A549 (cell line): ENCODE data around the gene JPT1.

ENCODE experiments used
- EP300 ChIP-seq, 2 experiments: fragments of >200 bp; sonication (Bioruptor Twin); formaldehyde crosslinking; IDR thresholded peaks; 2 replicates in 1 of 2; 3 replicates in 1 of 2; pipeline ENCODE4 v1.6.1; 2016 to 2017
- FOSB ChIP-seq: fragments of 250-450 bp; sonication (Bioruptor Pico); IDR thresholded peaks from 2 replicates; pipeline ENCODE4 v1.5.0; 2020; ENCODE audit warnings: mild to moderate bottlenecking, moderate library complexity
- FOSL2 ChIP-seq, 2 experiments: fragments of 450-650 bp in 1 of 2; fragments of >200 bp in 1 of 2; sonication (Bioruptor Twin) in 1 of 2; formaldehyde crosslinking; IDR thresholded peaks; 2 replicates each; pipeline versions ENCODE4 v1.5.0 to v1.6.1; 2016 to 2020; ENCODE audit warnings: mild to moderate bottlenecking in 1 of 2, moderate library complexity in 1 of 2
- MYC ChIP-seq: IDR thresholded peaks from 2 replicates; pipeline ENCODE4 v1.6.1; 2012; ENCODE audit warnings: mild to moderate bottlenecking, inconsistent platforms, low read length, improper control_type of control experiment, borderline replicate concordance
- RNF2 ChIP-seq: fragments of 200-600 bp; sonication (generic); IDR thresholded peaks from 2 replicates; pipeline ENCODE4 v1.6.1; 2016; ENCODE audit warnings: low read depth, mild to moderate bottlenecking, antibody characterized with exemption, moderate library complexity, borderline replicate concordance
- ZFP36 ChIP-seq: fragments of 450-650 bp; IDR thresholded peaks from 2 replicates; pipeline ENCODE4 v1.6.1; 2014; ENCODE audit warnings: borderline replicate concordance; ENCODE audit not compliant: partially characterized antibody
- ZNF302 ChIP-seq: fragments of 250-450 bp; sonication (Bioruptor Pico); IDR thresholded peaks from 2 replicates; pipeline ENCODE4 v1.9.0; 2021; ENCODE audit warnings: inconsistent platforms, mild to moderate bottlenecking, moderate library complexity
- TF ChIP-seq, protein P1 (sequence below): fragments of >200 bp; sonication (Bioruptor Twin); formaldehyde crosslinking; IDR thresholded peaks from 3 replicates; pipeline ENCODE4 v1.5.1; 2016
- TF ChIP-seq, protein P2 (sequence below): fragments of 200-600 bp; sonication (generic); IDR thresholded peaks from 2 replicates; pipeline ENCODE4 v1.6.1; 2016; ENCODE audit warnings: antibody characterized with exemption, mild to moderate bottlenecking, moderate library complexity
- TF ChIP-seq, protein P3 (sequence below): IDR thresholded peaks from 2 replicates; pipeline ENCODE4 v1.6.1; 2012
- TF ChIP-seq, protein P4 (sequence below): IDR thresholded peaks from 2 replicates; pipeline ENCODE4 v1.6.1; 2012; ENCODE audit warnings: low read depth, borderline replicate concordance

DNA sequence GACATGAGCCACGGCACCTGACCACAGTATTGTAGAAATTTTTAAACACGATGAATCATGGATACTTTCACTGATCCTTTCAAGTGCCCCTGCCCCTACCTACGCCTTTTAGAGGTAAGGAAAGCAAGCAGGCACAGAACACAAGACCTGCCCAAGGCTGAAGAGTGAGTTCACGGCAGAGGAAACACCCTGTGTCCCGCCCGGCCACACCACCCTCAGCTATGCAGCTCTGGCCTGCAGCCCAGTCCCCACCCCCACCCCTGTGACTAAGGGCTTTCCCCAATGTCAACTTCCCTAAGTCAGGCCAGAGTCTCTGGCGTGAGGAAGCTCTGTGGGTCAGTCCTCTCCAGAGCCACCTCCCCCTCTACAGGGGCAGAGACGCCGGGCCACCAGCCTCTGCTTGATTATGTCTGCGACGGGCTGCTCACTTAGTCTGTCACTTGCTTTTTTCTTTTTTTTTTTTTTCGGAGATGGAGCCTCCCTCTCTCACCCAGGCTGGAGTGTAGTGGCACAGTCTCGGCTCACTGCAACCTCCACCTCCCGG is 58.2 kb downstream of the JPT1 start:
- TF ChIP-seq, protein P1, sequence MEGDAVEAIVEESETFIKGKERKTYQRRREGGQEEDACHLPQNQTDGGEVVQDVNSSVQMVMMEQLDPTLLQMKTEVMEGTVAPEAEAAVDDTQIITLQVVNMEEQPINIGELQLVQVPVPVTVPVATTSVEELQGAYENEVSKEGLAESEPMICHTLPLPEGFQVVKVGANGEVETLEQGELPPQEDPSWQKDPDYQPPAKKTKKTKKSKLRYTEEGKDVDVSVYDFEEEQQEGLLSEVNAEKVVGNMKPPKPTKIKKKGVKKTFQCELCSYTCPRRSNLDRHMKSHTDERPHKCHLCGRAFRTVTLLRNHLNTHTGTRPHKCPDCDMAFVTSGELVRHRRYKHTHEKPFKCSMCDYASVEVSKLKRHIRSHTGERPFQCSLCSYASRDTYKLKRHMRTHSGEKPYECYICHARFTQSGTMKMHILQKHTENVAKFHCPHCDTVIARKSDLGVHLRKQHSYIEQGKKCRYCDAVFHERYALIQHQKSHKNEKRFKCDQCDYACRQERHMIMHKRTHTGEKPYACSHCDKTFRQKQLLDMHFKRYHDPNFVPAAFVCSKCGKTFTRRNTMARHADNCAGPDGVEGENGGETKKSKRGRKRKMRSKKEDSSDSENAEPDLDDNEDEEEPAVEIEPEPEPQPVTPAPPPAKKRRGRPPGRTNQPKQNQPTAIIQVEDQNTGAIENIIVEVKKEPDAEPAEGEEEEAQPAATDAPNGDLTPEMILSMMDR: no peak
- TF ChIP-seq EP300 (IDR thresholded peaks at IDR 0.05): peak in 1 of 2 experiments; percentile 79; a peak in 2 of 5 replicates
- TF ChIP-seq ZFP36: no peak
- TF ChIP-seq, protein P2, sequence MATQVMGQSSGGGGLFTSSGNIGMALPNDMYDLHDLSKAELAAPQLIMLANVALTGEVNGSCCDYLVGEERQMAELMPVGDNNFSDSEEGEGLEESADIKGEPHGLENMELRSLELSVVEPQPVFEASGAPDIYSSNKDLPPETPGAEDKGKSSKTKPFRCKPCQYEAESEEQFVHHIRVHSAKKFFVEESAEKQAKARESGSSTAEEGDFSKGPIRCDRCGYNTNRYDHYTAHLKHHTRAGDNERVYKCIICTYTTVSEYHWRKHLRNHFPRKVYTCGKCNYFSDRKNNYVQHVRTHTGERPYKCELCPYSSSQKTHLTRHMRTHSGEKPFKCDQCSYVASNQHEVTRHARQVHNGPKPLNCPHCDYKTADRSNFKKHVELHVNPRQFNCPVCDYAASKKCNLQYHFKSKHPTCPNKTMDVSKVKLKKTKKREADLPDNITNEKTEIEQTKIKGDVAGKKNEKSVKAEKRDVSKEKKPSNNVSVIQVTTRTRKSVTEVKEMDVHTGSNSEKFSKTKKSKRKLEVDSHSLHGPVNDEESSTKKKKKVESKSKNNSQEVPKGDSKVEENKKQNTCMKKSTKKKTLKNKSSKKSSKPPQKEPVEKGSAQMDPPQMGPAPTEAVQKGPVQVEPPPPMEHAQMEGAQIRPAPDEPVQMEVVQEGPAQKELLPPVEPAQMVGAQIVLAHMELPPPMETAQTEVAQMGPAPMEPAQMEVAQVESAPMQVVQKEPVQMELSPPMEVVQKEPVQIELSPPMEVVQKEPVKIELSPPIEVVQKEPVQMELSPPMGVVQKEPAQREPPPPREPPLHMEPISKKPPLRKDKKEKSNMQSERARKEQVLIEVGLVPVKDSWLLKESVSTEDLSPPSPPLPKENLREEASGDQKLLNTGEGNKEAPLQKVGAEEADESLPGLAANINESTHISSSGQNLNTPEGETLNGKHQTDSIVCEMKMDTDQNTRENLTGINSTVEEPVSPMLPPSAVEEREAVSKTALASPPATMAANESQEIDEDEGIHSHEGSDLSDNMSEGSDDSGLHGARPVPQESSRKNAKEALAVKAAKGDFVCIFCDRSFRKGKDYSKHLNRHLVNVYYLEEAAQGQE: no peak
- peak; percentile 54; the same call in 1 of the 2 replicates for TF ChIP-seq FOSL2 (IDR thresholded peaks at IDR 0.05)
- peak; percentile 91 for TF ChIP-seq FOSL2 (CRISPR knock-in tag; IDR thresholded peaks at IDR 0.05)
- TF ChIP-seq, protein P3, sequence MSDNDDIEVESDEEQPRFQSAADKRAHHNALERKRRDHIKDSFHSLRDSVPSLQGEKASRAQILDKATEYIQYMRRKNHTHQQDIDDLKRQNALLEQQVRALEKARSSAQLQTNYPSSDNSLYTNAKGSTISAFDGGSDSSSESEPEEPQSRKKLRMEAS: peak; percentile 94
- TF ChIP-seq RNF2: no peak
- no peak; the same call in 1 of the 2 replicates for TF ChIP-seq FOSB (CRISPR knock-in tag)
- TF ChIP-seq MYC: peak; percentile 43; the same call in 1 of the 2 replicates
- no peak for TF ChIP-seq ZNF302
- TF ChIP-seq, protein P4, sequence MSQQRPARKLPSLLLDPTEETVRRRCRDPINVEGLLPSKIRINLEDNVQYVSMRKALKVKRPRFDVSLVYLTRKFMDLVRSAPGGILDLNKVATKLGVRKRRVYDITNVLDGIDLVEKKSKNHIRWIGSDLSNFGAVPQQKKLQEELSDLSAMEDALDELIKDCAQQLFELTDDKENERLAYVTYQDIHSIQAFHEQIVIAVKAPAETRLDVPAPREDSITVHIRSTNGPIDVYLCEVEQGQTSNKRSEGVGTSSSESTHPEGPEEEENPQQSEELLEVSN: no peak
